K562 (cell line): ENCODE measurements around the gene PRRT1. TPM values are rescaled to one million over a fixed set of nuclear protein-coding genes. Genes with fewer than 3 reads are reported as not detected.

ENCODE experiments used
- BCL6 ChIP-seq: fragments of 250-450 bp; sonication (Bioruptor Pico); IDR thresholded peaks from 2 replicates; pipeline ENCODE4 v1.4.0; 2020
- CBFB ChIP-seq: sonication (generic); formaldehyde crosslinking; IDR thresholded peaks from 2 replicates; pipeline ENCODE4 v1.4.0; 2020; ENCODE audit warnings: mild to moderate bottlenecking, missing genetic modification reagents
- CCAR2 ChIP-seq: fragments of 200-400 bp; formaldehyde crosslinking; IDR thresholded peaks from 2 replicates; pipeline ENCODE4 v1.6.1; 2017; ENCODE audit warnings: mild to moderate bottlenecking, low read depth, low read length
- CHD1 ChIP-seq: fragments of 200-600 bp; sonication (generic); IDR thresholded peaks from one replicate; pipeline ENCODE4 v1.6.1; 2012; ENCODE audit warnings: mild to moderate bottlenecking, moderate library complexity, low read length, inconsistent platforms
- FOSL1 ChIP-seq: fragments of 200-800 bp; sonication (Bioruptor generic); conservative IDR thresholded peaks from 2 replicates; pipeline ENCODE4 v1.6.1; 2016; ENCODE audit warnings: missing genetic modification characterization, missing compliant biosample characterization
- HEY1 ChIP-seq: fragments of 250-450 bp; sonication (Bioruptor Pico); IDR thresholded peaks from 2 replicates; pipeline ENCODE4 v1.5.0; 2020; ENCODE audit warnings: mild to moderate bottlenecking, moderate library complexity, borderline replicate concordance
- MAZ ChIP-seq, 2 experiments: fragments of 450-650 bp in 1 of 2; sonication (generic) in 1 of 2; formaldehyde crosslinking; IDR thresholded peaks in 1 of 2; conservative IDR thresholded peaks in 1 of 2; 2 replicates each; pipeline versions ENCODE4 v1.4.0 to v1.5.0; 2020; ENCODE audit warnings: mild to moderate bottlenecking in 1 of 2, missing genetic modification reagents in 1 of 2
- NFE2L1 ChIP-seq: fragments of 450-650 bp; IDR thresholded peaks from 2 replicates; pipeline ENCODE4 v1.6.1; 2016; ENCODE audit warnings: missing genetic modification characterization, low read depth, mild to moderate bottlenecking, missing compliant biosample characterization, moderate library complexity, borderline replicate concordance
- PHB ChIP-seq: fragments of 250-450 bp; sonication (Bioruptor Pico); IDR thresholded peaks from 2 replicates; pipeline ENCODE4 v1.5.0; 2021
- RB1 ChIP-seq: fragments of 450-650 bp; IDR thresholded peaks from 2 replicates; pipeline ENCODE4 v1.6.1; 2017; ENCODE audit warnings: low read depth, mild to moderate bottlenecking
- SMC3 ChIP-seq: conservative IDR thresholded peaks from 2 replicates; pipeline ENCODE4 v1.6.1; 2011; ENCODE audit warnings: low read depth, low read length, improper control_type of control experiment; ENCODE audit not compliant: insufficient read depth
- SRSF1 ChIP-seq: fragments of 200-400 bp; formaldehyde crosslinking; IDR thresholded peaks from 2 replicates; pipeline ENCODE4 v1.6.1; 2017; ENCODE audit warnings: mild to moderate bottlenecking, low read depth, low read length, moderate library complexity
- TEAD1 ChIP-seq, 2 experiments: fragments of 450-650 bp in 1 of 2; sonication (generic) in 1 of 2; formaldehyde crosslinking; IDR thresholded peaks; 2 replicates each; pipeline versions ENCODE4 v1.4.0 to v1.8.0; 2020 to 2022; ENCODE audit warnings: mild to moderate bottlenecking in 2 of 2, missing genetic modification reagents in 1 of 2
- TFAM ChIP-seq: fragments of 250-450 bp; sonication (Bioruptor Pico); conservative IDR thresholded peaks from 2 replicates; pipeline ENCODE4 v1.5.0; 2021; ENCODE audit warnings: mild to moderate bottlenecking, moderate library complexity
- TOE1 ChIP-seq, 2 experiments: fragments of 450-650 bp in 1 of 2; sonication (generic) in 1 of 2; formaldehyde crosslinking in 1 of 2; IDR thresholded peaks; 2 replicates each; pipeline versions ENCODE4 v1.7.1 to v1.8.0; 2016 to 2022; ENCODE audit warnings: borderline replicate concordance in 2 of 2, mild to moderate bottlenecking in 2 of 2, antibody characterized with exemption in 1 of 2, inconsistent platforms in 1 of 2, low read depth in 1 of 2, missing genetic modification reagents in 1 of 2, moderate library complexity in 1 of 2
- ZNF507 ChIP-seq: conservative IDR thresholded peaks from 2 replicates; pipeline ENCODE4 v1.6.1; 2017; ENCODE audit warnings: missing genetic modification characterization, missing compliant biosample characterization
- ZNF699 ChIP-seq: fragments of 250-450 bp; sonication (Bioruptor Pico); IDR thresholded peaks from 2 replicates; pipeline ENCODE4 v1.8.0; 2021; ENCODE audit warnings: mild to moderate bottlenecking, moderate library complexity; ENCODE audit not compliant: insufficient replicate concordance
- polyA plus RNA-seq, 8 experiments: library from polyadenylated mRNA; depleted of rRNA in 4 of 8; stranded (reverse) in 5 of 8; unstranded in 3 of 8; fragments of >200 nt; fragmentation: Nextera tagmentation in 2 of 8; fragmentation: Illumina TruSeq in 1 of 8; extraction: Ambion mirVana in 2 of 8; extraction: Trizol in 1 of 8; gene quantifications; 2 replicates each; pipeline versions ENCODE4 v1.2.1 to v1.2.3, GENCODE V29; 2011 to 2014; ENCODE audit warnings: inconsistent platforms in 1 of 8, missing spikeins in 1 of 8
- total RNA-seq, 7 experiments: library from RNA; depleted of rRNA in 6 of 7; stranded (reverse); fragments of >200 nt in 6 of 7; fragmentation: Illumina TruSeq in 2 of 7; extraction: Trizol in 2 of 7; gene quantifications; 2 replicates each; pipeline versions ENCODE4 v1.2.1 to v1.2.3, GENCODE V29; 2011 to 2021; ENCODE audit warnings: low replicate concordance in 1 of 7
- TF ChIP-seq, protein P1 (sequence below): fragments of 450-650 bp; IDR thresholded peaks from 2 replicates; pipeline ENCODE4 v1.6.1; 2016; ENCODE audit warnings: mild to moderate bottlenecking
- TF ChIP-seq, protein P2 (sequence below): fragments of 450-650 bp; IDR thresholded peaks from 2 replicates; pipeline ENCODE4 v1.6.1; 2018; ENCODE audit warnings: mild to moderate bottlenecking, low read depth; ENCODE audit not compliant: partially characterized antibody
- TF ChIP-seq, protein P3 (sequence below), 2 experiments: fragments of 450-650 bp in 1 of 2; sonication (generic) in 1 of 2; formaldehyde crosslinking; conservative IDR thresholded peaks; 2 replicates each; pipeline versions ENCODE4 v1.4.0 to v1.8.1; 2020 to 2022; ENCODE audit warnings: mild to moderate bottlenecking in 1 of 2, missing genetic modification reagents in 1 of 2
- TF ChIP-seq, protein P4 (sequence below): fragments of 250-450 bp; sonication (Bioruptor Pico); IDR thresholded peaks from 2 replicates; pipeline ENCODE4 v1.5.0; 2022; ENCODE audit warnings: mild to moderate bottlenecking

PRRT1 gene
- total and polyA plus RNA-seq, 9 of the 15 experiments (the other 6 are each of a cell fraction or from before 2014, with no cell fraction given): 0.14 to 3.5 (median 0.41) TPM

DNA sequence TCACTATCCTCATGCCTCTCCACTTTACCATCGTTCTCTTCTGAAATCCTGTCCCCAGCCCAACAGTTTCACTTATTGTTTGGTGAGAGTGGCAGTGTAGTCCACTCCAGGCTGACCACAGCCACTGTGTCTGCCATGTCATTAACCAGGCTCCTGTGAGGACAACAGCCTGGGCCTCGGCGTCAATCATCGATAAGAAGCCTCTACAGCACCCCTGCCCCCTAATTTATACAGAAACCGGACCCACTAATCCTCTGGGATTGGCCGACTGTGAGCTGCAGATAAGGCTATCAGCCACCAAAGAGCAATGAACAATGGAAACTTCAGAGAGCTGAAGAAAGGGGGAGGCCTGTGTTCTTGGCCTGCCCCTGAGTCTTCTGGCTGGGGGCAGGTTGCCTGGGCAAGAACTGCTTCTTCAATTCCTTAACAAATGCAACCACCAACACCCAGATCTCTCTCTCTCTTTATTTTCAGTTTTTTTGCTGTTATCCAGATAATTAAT lies 16.1 kb upstream of the PRRT1 start (continued):
- TF ChIP-seq, protein P1, sequence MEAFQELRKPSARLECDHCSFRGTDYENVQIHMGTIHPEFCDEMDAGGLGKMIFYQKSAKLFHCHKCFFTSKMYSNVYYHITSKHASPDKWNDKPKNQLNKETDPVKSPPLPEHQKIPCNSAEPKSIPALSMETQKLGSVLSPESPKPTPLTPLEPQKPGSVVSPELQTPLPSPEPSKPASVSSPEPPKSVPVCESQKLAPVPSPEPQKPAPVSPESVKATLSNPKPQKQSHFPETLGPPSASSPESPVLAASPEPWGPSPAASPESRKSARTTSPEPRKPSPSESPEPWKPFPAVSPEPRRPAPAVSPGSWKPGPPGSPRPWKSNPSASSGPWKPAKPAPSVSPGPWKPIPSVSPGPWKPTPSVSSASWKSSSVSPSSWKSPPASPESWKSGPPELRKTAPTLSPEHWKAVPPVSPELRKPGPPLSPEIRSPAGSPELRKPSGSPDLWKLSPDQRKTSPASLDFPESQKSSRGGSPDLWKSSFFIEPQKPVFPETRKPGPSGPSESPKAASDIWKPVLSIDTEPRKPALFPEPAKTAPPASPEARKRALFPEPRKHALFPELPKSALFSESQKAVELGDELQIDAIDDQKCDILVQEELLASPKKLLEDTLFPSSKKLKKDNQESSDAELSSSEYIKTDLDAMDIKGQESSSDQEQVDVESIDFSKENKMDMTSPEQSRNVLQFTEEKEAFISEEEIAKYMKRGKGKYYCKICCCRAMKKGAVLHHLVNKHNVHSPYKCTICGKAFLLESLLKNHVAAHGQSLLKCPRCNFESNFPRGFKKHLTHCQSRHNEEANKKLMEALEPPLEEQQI: peak; percentile 54
- TF ChIP-seq BCL6 (CRISPR knock-in tag): no peak
- TF ChIP-seq TOE1 (IDR thresholded peaks at IDR 0.05; ENCODE audit: borderline replicate concordance): 0 out of 2 replicates have a peak, but pooled peaks have one; percentile 15
- no peak for TF ChIP-seq TOE1 (CRISPR knock-in tag; IDR thresholded peaks at IDR 0.05; ENCODE audit: borderline replicate concordance, low read depth)
- TF ChIP-seq SMC3: no peak
- no peak for TF ChIP-seq CHD1
- peak in 1 of 2 experiments; percentile 52; a peak in 1 of 4 replicates for TF ChIP-seq TEAD1 (CRISPR knock-in tag; IDR thresholded peaks at IDR 0.05)
- peak in 1 of 2 experiments; percentile 70; a peak in 3 of 4 replicates for TF ChIP-seq MAZ (CRISPR knock-in tag; conservative IDR thresholded peaks at IDR 0.05 in 1 of 2, IDR thresholded peaks at IDR 0.05 in 1 of 2)
- TF ChIP-seq, protein P2, sequence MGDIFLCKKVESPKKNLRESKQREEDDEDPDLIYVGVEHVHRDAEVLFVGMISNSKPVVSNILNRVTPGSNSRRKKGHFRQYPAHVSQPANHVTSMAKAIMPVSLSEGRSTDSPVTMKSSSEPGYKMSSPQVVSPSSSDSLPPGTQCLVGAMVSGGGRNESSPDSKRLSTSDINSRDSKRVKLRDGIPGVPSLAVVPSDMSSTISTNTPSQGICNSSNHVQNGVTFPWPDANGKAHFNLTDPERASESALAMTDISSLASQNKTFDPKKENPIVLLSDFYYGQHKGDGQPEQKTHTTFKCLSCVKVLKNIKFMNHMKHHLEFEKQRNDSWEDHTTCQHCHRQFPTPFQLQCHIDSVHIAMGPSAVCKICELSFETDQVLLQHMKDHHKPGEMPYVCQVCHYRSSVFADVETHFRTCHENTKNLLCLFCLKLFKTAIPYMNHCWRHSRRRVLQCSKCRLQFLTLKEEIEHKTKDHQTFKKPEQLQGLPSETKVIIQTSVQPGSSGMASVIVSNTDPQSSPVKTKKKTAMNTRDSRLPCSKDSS: no peak
- no peak for TF ChIP-seq ZNF507 (tag)
- TF ChIP-seq TFAM: no peak
- TF ChIP-seq CCAR2: no peak
- TF ChIP-seq, protein P3, sequence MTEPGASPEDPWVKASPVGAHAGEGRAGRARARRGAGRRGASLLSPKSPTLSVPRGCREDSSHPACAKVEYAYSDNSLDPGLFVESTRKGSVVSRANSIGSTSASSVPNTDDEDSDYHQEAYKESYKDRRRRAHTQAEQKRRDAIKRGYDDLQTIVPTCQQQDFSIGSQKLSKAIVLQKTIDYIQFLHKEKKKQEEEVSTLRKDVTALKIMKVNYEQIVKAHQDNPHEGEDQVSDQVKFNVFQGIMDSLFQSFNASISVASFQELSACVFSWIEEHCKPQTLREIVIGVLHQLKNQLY (CRISPR knock-in tag; conservative IDR thresholded peaks at IDR 0.05): no peak
- TF ChIP-seq ZNF699 (CRISPR knock-in tag): no peak
- peak; percentile 57 for TF ChIP-seq FOSL1 (tag)
- TF ChIP-seq SRSF1: no peak
- 0 out of 2 replicates have a peak, but pooled peaks have one; percentile 68 for TF ChIP-seq RB1
- no peak for TF ChIP-seq PHB (CRISPR knock-in tag)
- no peak for TF ChIP-seq HEY1 (CRISPR knock-in tag)
- no peak; the same call in 1 of the 2 replicates for TF ChIP-seq CBFB (CRISPR knock-in tag)
- no peak for TF ChIP-seq NFE2L1 (tag)
- TF ChIP-seq, protein P4, sequence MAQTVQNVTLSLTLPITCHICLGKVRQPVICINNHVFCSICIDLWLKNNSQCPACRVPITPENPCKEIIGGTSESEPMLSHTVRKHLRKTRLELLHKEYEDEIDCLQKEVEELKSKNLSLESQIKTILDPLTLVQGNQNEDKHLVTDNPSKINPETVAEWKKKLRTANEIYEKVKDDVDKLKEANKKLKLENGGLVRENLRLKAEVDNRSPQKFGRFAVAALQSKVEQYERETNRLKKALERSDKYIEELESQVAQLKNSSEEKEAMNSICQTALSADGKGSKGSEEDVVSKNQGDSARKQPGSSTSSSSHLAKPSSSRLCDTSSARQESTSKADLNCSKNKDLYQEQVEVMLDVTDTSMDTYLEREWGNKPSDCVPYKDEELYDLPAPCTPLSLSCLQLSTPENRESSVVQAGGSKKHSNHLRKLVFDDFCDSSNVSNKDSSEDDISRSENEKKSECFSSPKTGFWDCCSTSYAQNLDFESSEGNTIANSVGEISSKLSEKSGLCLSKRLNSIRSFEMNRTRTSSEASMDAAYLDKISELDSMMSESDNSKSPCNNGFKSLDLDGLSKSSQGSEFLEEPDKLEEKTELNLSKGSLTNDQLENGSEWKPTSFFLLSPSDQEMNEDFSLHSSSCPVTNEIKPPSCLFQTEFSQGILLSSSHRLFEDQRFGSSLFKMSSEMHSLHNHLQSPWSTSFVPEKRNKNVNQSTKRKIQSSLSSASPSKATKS: 0 out of 2 replicates have a peak, but pooled peaks have one; percentile 58
